ENCODE results near the gene RREB1. TPM values are rescaled to one million over a fixed set of nuclear protein-coding genes. Genes with fewer than 3 reads are reported as not detected.

The RREB1 gene
- total RNA-seq, 1 donor from 2014 or later, result 41.8 TPM

GRCh38 chr6:7193122-7193521 is 85.4 kb downstream of the RREB1 start:
- FAIRE-seq (no peak), DNase-seq (ENCODE audit: low read depth) (no peak)
- no peak overlapping the region for H3K27ac ChIP-seq (ENCODE audit: low read depth, low read length)
- H3K9ac ChIP-seq (ENCODE audit: low read length), result no peak overlapping the region
- TF ChIP-seq EZH2 (IDR thresholded peaks at IDR 0.05; ENCODE audit: insufficient read depth, low read length) (no peak), CTCF (IDR thresholded peaks at IDR 0.05; ENCODE audit: insufficient read depth, low read depth, low read length) (no peak)
- H3K79me2 ChIP-seq (ENCODE audit: insufficient read depth, low read length), result peaks cover 7% of the 10 kb centered on the region
- H2AFZ ChIP-seq (ENCODE audit: low read depth, low read length), result no peak overlapping the region
- H3K4me1 ChIP-seq (ENCODE audit: insufficient read depth, low read length), result no peaks in the 10 kb centered on the region
- H4K20me1 ChIP-seq (ENCODE audit: insufficient read depth, low read length), result peaks cover 17% of the 10 kb centered on the region
- H3K36me3 ChIP-seq (ENCODE audit: insufficient read depth, low read length), result peaks cover 20% of the 10 kb centered on the region
- no peak overlapping the region for H3K4me3 ChIP-seq (ENCODE audit: insufficient read depth, low read depth, low read length)
- no peaks in the 10 kb centered on the region for H3K9me3 ChIP-seq (ENCODE audit: insufficient read depth, low read depth, low read length)
- no peak overlapping the region for H3K4me2 ChIP-seq (ENCODE audit: low read length)
- no peaks in the 10 kb centered on the region for H3K27me3 ChIP-seq (ENCODE audit: insufficient read depth, low read length)
- Mint-ChIP-seq H3K27ac (ENCODE audit: unreplicated experiment) (no peak overlapping the region), H3K4me3 (ENCODE audit: unreplicated experiment) (no peak overlapping the region), H3K36me3 (ENCODE audit: low read depth, unreplicated experiment) (peaks cover 18% of the 10 kb centered on the region), H3K4me1 (ENCODE audit: low read depth, unreplicated experiment) (peaks cover 5% of the 10 kb centered on the region), H3K27me3 (ENCODE audit: low read depth, unreplicated experiment) (no peaks in the 10 kb centered on the region), H3K9me3 (ENCODE audit: unreplicated experiment) (no peaks in the 10 kb centered on the region)

GRCh38 chr6:7194657-7195056 is 86.9 kb downstream of the RREB1 start:
- Histone ChIP-seq H3K9ac (ENCODE audit: low read length) (no peak overlapping the region), H3K9me3 (ENCODE audit: insufficient read depth, low read depth, low read length) (no peaks in the 10 kb centered on the region), H3K36me3 (ENCODE audit: insufficient read depth, low read length) (peaks cover 12% of the 10 kb centered on the region), H3K79me2 (ENCODE audit: insufficient read depth, low read length) (peaks cover 10% of the 10 kb centered on the region), H3K4me2 (ENCODE audit: low read length) (no peak overlapping the region), H4K20me1 (ENCODE audit: insufficient read depth, low read length) (peaks cover 21% of the 10 kb centered on the region), H3K4me3 (ENCODE audit: insufficient read depth, low read depth, low read length) (no peak overlapping the region), H3K4me1 (ENCODE audit: insufficient read depth, low read length) (no peaks in the 10 kb centered on the region), H2AFZ (ENCODE audit: low read depth, low read length) (no peak overlapping the region), H3K27ac (ENCODE audit: low read depth, low read length) (no peak overlapping the region), H3K27me3 (ENCODE audit: insufficient read depth, low read length) (no peaks in the 10 kb centered on the region)
- peaks cover 14% of the 10 kb centered on the region for H3K36me3 Mint-ChIP-seq (ENCODE audit: low read depth, unreplicated experiment)
- no peak for FAIRE-seq
- no peak for DNase-seq (ENCODE audit: low read depth)
- H3K27ac Mint-ChIP-seq (ENCODE audit: unreplicated experiment), result peak overlapping the region; percentile 60
- no peaks in the 10 kb centered on the region for H3K27me3 Mint-ChIP-seq (ENCODE audit: low read depth, unreplicated experiment)
- H3K9me3 Mint-ChIP-seq (ENCODE audit: unreplicated experiment), result no peaks in the 10 kb centered on the region
- no peak for TF ChIP-seq CTCF (IDR thresholded peaks at IDR 0.05; ENCODE audit: insufficient read depth, low read depth, low read length)
- TF ChIP-seq EZH2 (IDR thresholded peaks at IDR 0.05; ENCODE audit: insufficient read depth, low read length), result no peak
- peaks cover 3% of the 10 kb centered on the region for H3K4me1 Mint-ChIP-seq (ENCODE audit: low read depth, unreplicated experiment)
- H3K4me3 Mint-ChIP-seq (ENCODE audit: unreplicated experiment), result no peak overlapping the region

GRCh38 chr6:7195339-7196018 is 87.7 kb downstream of the RREB1 start:
- H3K9me3 ChIP-seq (ENCODE audit: insufficient read depth, low read depth, low read length), result no peaks in the 10 kb centered on the region
- H3K9ac ChIP-seq (ENCODE audit: low read length), result no peak overlapping the region
- H3K4me3 Mint-ChIP-seq (ENCODE audit: unreplicated experiment), result peak overlapping the region; percentile 35
- no peaks in the 10 kb centered on the region for H3K27me3 ChIP-seq (ENCODE audit: insufficient read depth, low read length)
- H3K36me3 Mint-ChIP-seq (ENCODE audit: low read depth, unreplicated experiment), result peaks cover 14% of the 10 kb centered on the region
- H2AFZ ChIP-seq (ENCODE audit: low read depth, low read length), result no peak overlapping the region
- H3K27ac ChIP-seq (ENCODE audit: low read depth, low read length), result no peak overlapping the region
- DNase-seq (ENCODE audit: low read depth) (peak; percentile 46), FAIRE-seq (no peak)
- no peak overlapping the region for H3K4me2 ChIP-seq (ENCODE audit: low read length)
- H3K4me3 ChIP-seq (ENCODE audit: insufficient read depth, low read depth, low read length), result no peak overlapping the region
- peaks cover 23% of the 10 kb centered on the region for H4K20me1 ChIP-seq (ENCODE audit: insufficient read depth, low read length)
- H3K9me3 Mint-ChIP-seq (ENCODE audit: unreplicated experiment), result no peaks in the 10 kb centered on the region
- H3K27ac Mint-ChIP-seq (ENCODE audit: unreplicated experiment), result no peak overlapping the region
- H3K4me1 Mint-ChIP-seq (ENCODE audit: low read depth, unreplicated experiment), result peaks cover 3% of the 10 kb centered on the region
- H3K79me2 ChIP-seq (ENCODE audit: insufficient read depth, low read length), result peaks cover 10% of the 10 kb centered on the region
- no peaks in the 10 kb centered on the region for H3K4me1 ChIP-seq (ENCODE audit: insufficient read depth, low read length)
- no peaks in the 10 kb centered on the region for H3K27me3 Mint-ChIP-seq (ENCODE audit: low read depth, unreplicated experiment)
- TF ChIP-seq CTCF (IDR thresholded peaks at IDR 0.05; ENCODE audit: insufficient read depth, low read depth, low read length) (no peak), EZH2 (IDR thresholded peaks at IDR 0.05; ENCODE audit: insufficient read depth, low read length) (no peak)
- H3K36me3 ChIP-seq (ENCODE audit: insufficient read depth, low read length), result peaks cover 7% of the 10 kb centered on the region
